ENCODE data around the gene ZNRD2.

ZNRD2 gene

DNA sequence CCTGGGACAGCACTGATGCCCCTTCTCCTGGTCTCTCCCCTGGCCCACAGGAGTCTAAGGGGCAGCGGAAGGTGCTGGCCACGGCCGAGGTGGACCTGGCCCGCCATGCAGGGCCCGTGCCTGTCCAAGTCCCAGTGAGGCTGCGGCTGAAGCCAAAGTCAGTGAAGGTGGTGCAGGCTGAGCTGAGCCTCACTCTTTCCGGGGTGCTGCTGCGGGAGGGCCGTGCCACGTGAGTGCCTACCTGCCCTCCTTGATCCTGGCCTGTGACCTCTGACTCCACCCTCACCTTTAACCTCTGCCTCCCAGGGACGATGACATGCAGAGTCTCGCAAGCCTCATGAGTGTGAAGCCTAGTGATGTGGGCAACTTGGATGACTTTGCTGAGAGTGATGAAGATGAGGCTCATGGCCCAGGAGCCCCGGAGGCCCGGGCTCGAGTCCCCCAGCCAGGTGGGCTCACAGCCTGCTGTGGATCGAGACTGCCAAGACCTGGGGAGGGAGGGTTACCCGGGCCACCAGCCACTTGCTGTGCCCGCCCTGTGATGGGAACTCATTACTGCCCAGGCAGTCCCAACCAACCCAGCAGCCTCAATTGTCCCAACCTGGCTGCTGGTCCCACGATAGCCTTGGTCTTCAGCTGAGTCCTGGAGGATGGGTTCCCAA is 9.9 kb downstream of the ZNRD2 start:
- H3K4me3 ChIP-seq (ENCODE audit: control insufficient read depth, low read depth, low read length): no peak overlapping the region
- TF ChIP-seq, protein P1, sequence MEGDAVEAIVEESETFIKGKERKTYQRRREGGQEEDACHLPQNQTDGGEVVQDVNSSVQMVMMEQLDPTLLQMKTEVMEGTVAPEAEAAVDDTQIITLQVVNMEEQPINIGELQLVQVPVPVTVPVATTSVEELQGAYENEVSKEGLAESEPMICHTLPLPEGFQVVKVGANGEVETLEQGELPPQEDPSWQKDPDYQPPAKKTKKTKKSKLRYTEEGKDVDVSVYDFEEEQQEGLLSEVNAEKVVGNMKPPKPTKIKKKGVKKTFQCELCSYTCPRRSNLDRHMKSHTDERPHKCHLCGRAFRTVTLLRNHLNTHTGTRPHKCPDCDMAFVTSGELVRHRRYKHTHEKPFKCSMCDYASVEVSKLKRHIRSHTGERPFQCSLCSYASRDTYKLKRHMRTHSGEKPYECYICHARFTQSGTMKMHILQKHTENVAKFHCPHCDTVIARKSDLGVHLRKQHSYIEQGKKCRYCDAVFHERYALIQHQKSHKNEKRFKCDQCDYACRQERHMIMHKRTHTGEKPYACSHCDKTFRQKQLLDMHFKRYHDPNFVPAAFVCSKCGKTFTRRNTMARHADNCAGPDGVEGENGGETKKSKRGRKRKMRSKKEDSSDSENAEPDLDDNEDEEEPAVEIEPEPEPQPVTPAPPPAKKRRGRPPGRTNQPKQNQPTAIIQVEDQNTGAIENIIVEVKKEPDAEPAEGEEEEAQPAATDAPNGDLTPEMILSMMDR (conservative IDR thresholded peaks at IDR 0.05; ENCODE audit: control insufficient read depth, insufficient read depth, low read depth, low read length): no peak
- DNase-seq (ENCODE audit: low read depth): no peak

DNA sequence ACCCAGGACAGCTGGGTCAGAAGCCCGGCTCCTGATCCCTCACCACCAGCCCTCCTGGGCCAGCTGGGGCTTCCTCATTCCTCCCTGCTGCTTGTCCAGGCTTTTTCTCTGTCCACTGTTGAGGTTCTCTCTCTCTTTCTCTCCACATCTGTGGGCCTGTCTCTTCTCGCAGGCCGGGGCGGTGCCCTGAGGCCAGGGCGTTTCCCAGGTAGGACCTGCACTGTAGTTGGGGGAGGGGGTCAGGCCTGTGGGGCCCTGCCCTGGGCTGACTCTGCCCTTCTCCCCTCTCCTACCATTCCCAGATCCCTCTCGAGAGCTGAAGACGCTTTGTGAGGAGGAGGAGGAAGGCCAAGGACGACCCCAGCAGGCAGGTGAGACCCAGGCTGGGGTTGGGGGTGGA is 10.5 kb downstream of the ZNRD2 start:
- no peak for DNase-seq (ENCODE audit: low read depth)
- TF ChIP-seq, protein P1 (conservative IDR thresholded peaks at IDR 0.05; ENCODE audit: control insufficient read depth, insufficient read depth, low read depth, low read length): no peak
- no peak overlapping the region for H3K4me3 ChIP-seq (ENCODE audit: control insufficient read depth, low read depth, low read length)

DNA sequence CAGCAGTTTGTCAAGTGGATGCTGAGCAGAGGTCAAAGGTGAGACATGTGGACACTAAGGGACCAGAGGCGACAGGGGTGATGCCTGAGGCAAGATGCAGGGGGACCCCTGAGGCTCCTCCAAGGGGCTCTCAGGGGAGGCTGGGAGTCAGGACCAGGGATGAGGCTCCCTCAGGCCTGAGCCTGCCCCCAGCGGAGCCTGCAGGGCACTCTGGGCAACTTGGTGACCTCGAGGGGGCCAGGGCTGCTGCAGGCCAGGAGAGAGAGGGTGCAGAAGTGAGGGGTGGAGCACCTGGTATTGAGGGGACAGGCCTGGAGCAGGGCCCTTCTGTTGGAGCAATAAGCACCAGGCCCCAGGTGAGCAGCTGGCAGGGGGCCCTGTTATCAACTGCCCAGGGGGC is 11.7 kb downstream of the ZNRD2 start:
- no peak overlapping the region for H3K4me3 ChIP-seq (ENCODE audit: control insufficient read depth, low read depth, low read length)
- TF ChIP-seq, protein P1 (conservative IDR thresholded peaks at IDR 0.05; ENCODE audit: control insufficient read depth, insufficient read depth, low read depth, low read length): no peak
- no peak for DNase-seq (ENCODE audit: low read depth)

DNA sequence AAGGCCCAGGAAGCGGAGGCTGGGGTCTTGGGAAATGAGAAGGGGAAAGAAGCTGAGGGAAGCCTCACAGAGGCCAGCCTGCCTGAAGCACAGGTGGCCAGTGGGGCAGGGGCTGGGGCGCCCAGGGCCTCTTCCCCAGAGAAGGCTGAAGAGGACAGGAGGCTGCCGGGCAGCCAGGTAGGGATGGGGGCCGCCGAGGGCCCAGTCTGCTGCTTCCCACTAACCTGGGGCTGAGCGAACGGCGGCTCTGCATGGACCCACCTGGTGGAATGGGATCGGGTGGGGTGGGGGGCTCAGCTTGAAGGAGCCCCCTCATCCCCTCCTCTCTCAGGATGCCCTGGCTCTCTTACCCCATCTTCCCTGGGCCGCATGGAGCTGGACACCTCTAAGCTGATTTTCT is 13.3 kb downstream of the ZNRD2 start:
- no peak overlapping the region for H3K4me3 ChIP-seq (ENCODE audit: control insufficient read depth, low read depth, low read length)
- TF ChIP-seq, protein P1 (conservative IDR thresholded peaks at IDR 0.05; ENCODE audit: control insufficient read depth, insufficient read depth, low read depth, low read length): no peak
- no peak for DNase-seq (ENCODE audit: low read depth)

DNA sequence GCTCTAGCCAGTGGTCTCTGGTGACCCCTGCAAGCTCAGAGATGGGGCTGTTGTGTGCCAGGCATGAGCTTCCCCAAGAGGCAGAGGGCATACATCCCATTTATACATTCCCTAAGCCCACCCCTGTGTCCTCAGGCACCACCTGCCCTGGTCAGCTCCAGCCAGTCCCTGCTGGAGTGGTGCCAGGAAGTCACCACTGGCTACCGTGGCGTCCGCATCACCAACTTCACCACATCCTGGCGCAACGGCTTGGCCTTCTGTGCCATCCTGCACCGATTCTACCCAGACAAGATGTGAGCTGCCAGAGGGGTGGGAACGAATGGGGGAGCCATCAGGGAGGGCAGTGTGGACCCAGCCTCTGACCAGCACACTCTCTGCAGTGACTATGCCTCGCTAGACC is 13.8 kb downstream of the ZNRD2 start:
- DNase-seq (ENCODE audit: low read depth): no peak
- no peak overlapping the region for H3K4me3 ChIP-seq (ENCODE audit: control insufficient read depth, low read depth, low read length)
- TF ChIP-seq, protein P1 (conservative IDR thresholded peaks at IDR 0.05; ENCODE audit: control insufficient read depth, insufficient read depth, low read depth, low read length): no peak

DNA sequence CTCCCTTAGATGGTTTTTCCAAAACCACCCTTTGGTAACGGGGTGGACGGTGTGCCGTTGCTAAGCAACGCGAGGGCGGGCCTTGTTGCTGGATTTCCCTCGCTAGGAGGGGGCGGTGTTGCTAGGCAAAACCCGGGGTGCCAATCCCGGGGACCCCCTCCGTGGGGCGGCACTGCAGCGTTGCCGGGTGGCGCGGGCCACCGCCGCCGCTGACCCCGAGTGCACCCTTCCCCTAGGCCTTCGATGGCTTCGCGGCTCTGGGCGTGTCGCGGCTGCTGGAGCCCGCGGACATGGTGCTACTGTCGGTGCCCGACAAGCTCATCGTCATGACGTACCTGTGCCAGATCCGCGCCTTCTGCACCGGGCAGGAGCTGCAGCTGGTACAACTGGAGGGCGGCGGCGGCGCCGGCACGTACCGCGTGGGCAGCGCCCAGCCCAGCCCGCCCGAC is 14.5 kb downstream of the ZNRD2 start:
- DNase-seq (ENCODE audit: low read depth): no peak
- H3K4me3 ChIP-seq (ENCODE audit: control insufficient read depth, low read depth, low read length): no peak overlapping the region
- TF ChIP-seq, protein P1 (conservative IDR thresholded peaks at IDR 0.05; ENCODE audit: control insufficient read depth, insufficient read depth, low read depth, low read length): no peak

Measured in fibroblast of mammary gland (primary cell).